Mononuclear cell (primary cell): ENCODE data around the gene NCSTN. TPM values are rescaled to one million over a fixed set of nuclear protein-coding genes. Genes with fewer than 3 reads are reported as not detected.

Experiments
- H3K27me3 ChIP-seq: 2 replicates; pipeline ENCODE4 v1.6.0; 2011; ENCODE audit warnings: low read length, control low read depth; ENCODE audit not compliant: insufficient read depth
- H3K4me1 ChIP-seq: 2 replicates; pipeline ENCODE4 v1.5.1; 2011; ENCODE audit warnings: mild to moderate bottlenecking, low read length, control low read depth; ENCODE audit not compliant: insufficient read depth
- H3K4me3 ChIP-seq: 2 replicates; pipeline ENCODE4 v1.5.1; 2011; ENCODE audit warnings: mild to moderate bottlenecking, low read length, moderate library complexity
- H3K9me3 ChIP-seq: 2 replicates; pipeline ENCODE4 v1.5.1; 2011; ENCODE audit warnings: low read depth, mild to moderate bottlenecking, control low read depth, low read length
- total RNA-seq: library from RNA; depleted of rRNA; stranded (reverse); fragments of >200 nt; gene quantifications from one replicate; pipeline ENCODE4 v1.2.3, GENCODE V29; 2012

NCSTN gene
- total RNA-seq, 1 donor = 54.5 TPM

- Histone ChIP-seq H3K9me3 (no peaks in the 10 kb centered on the region), H3K27me3 (peaks cover 28% of the 10 kb centered on the region), H3K4me3 (no peak overlapping the region), H3K4me1 (peaks cover 13% of the 10 kb centered on the region)
These were observed 59.0 kb downstream of the NCSTN start for GRCh38 chr1:160402001-160402795.

DNA sequence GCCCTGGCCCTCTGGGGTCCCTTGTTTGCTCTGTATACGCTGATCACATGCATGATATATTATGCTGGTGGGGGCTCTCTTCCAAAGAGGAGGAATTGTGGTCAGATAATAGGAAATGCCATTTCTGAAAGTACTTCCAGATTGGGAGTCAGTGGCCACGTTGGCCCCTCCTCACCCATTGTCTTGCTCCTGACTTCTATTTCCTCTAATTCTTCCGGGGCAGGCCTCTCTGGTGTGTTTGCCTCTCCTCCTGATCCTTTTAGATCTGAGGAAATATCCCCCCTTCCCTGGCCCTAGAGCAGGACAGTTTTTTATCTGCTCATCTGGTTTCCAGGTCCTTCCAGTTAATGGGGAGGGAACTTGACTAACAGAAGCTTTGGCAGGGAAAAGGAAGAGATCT lies 60.1 kb downstream of the NCSTN start:
- H3K27me3 ChIP-seq = peaks cover 28% of the 10 kb centered on the region
- H3K9me3 ChIP-seq = no peaks in the 10 kb centered on the region
- no peak overlapping the region for H3K4me3 ChIP-seq
- H3K4me1 ChIP-seq = peaks cover 13% of the 10 kb centered on the region

GRCh38 chr1:160404094-160404493 lies 60.9 kb downstream of the NCSTN start:
- H3K4me3 ChIP-seq = no peak overlapping the region
- H3K27me3 ChIP-seq = peaks cover 24% of the 10 kb centered on the region
- no peaks in the 10 kb centered on the region for H3K9me3 ChIP-seq
- peaks cover 13% of the 10 kb centered on the region for H3K4me1 ChIP-seq

DNA sequence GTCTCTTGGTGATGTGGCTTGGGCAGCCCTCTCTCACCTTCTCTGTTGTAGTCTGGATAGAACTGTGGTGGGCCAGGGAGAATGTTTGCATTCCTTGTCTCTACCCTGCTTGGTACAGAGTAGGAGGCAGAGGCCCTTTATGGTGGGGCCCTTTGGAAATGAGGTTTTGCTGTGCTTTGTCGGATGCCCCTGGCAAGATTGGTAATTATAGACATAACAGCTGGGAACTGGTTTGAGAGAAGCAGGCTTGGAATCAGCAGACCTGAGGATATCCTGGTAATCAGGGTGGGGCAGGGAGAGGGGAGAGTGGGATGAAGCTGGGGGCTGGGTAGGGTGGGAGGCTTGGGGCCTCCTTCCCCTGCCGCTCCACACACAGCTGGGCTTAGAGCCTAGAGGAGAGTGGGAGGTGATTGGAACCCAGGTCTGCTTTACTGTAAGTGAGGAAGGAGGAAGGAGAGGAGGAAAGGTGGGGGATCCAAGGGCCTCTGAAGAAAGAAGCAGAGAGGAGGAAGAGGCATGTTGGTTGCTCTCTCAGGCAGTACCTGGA lies 62.2 kb downstream of the NCSTN start:
- Histone ChIP-seq H3K27me3 (peaks cover 13% of the 10 kb centered on the region), H3K9me3 (no peaks in the 10 kb centered on the region), H3K4me3 (no peak overlapping the region), H3K4me1 (peaks cover 10% of the 10 kb centered on the region)

DNA sequence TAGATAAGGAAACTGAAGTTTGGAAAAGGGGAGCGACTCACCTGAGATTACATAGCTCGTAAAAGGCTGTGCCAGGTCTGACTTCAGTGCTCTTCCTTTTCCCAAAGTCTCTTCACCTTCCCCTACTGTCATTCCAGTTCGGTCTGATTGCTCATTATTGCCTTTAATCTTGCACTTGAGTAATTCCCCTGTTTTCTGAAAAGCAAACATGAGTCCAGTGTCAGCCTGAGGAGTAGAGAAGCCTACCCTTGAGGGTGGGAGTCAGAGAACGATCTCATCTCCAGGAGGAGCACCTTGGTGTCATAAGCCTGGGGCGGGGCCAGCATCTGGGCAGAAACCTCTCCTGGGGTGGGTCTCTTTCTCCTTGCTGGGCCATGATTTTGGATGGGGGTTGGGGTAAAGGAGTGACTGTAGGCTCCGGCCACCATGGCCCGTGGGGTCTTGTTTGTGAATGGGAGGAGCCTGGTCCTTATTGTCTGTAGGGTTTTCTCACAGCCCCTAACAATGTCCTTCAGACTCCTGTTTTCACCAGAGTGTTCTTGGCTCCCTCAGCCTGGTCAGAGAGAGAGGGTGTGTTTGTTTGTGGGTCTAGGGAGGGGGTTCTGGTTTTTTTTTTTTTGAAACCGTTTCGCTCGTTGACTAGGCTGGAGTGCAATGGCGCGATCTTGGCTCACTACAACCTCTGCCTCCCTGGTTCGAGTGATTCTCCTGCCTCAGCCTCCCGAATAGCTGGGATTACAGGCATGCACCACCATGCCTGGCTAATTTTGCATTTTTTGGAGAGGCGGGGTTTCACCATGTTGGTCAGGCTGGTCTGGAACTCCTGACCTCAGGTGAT lies 63.2 kb downstream of the NCSTN start:
- Histone ChIP-seq H3K9me3 (no peaks in the 10 kb centered on the region), H3K4me1 (peaks cover 2% of the 10 kb centered on the region), H3K27me3 (peaks cover 11% of the 10 kb centered on the region), H3K4me3 (no peak overlapping the region)

DNA sequence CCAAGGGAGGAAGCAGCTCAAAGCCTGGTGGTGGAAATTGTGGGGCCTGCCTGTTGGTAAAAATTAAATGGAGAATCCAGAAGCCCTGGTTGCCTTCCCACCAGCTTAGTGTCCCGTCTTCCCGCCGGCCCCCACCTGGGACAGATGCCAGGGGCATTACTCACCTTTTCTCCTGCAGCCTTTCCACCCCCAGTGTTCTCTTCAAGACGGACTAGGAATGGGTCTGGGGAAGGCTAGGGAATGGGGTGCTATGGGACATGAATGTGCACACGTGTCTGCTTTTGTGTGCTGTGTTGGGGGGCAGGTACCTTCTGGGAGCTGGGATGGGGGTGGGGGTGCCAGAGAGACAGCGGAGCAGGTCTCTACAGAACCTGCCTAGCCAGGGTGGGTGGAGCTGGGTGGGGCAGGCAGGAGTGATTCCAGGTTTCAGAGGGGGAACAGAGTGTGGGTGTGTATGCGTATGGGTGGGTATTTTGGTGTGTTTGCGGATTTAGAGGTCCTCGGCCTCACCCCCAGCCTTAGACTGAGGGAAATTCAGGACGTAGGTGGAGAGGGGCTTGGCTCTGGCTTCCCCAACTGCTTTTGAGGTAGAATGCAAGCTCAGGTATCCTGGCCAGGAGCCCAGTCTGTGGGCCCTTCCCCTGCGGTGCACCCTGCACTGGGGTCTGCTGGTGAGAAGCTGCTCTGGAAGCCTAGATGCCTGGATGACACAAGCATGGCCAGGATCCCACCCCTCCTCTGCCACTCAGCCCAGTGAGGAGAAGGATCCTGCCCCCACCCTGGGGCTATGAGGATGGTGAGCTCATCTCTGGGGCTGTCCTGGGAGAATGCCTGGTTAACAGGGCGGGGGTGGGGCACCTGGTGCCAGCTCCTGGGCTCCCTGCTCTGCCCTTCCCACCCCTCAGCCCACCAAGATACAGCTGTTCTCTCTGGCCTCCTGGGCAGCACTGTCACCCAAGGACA lies 64.9 kb downstream of the NCSTN start:
- Histone ChIP-seq H3K4me1 (no peaks in the 10 kb centered on the region), H3K27me3 (no peaks in the 10 kb centered on the region), H3K4me3 (no peak overlapping the region), H3K9me3 (no peaks in the 10 kb centered on the region)

Other genes starting within 250 kb of the NCSTN start
- gene IGSF8, start 244.8 kb upstream of the NCSTN start, total RNA-seq = 12.9 TPM
- 0.10 TPM for gene ATP1A2, start 227.6 kb upstream of the NCSTN start, total RNA-seq
- gene ATP1A4, start 191.8 kb upstream of the NCSTN start, total RNA-seq = under 0.01 TPM
- gene CASQ1, start 152.8 kb upstream of the NCSTN start, total RNA-seq = not detected
- 40.9 TPM for gene PEA15, start 138.0 kb upstream of the NCSTN start, total RNA-seq
- gene DCAF8, start 80.8 kb upstream of the NCSTN start, total RNA-seq = 115 TPM
- 36.2 TPM for gene PEX19, start 58.2 kb upstream of the NCSTN start, total RNA-seq
- gene COPA, start 133 bp upstream of the NCSTN start, total RNA-seq = 89.4 TPM
- not detected for gene NHLH1, start 23.7 kb downstream of the NCSTN start, total RNA-seq
- under 0.01 TPM for gene VANGL2, start 57.2 kb downstream of the NCSTN start, total RNA-seq
- gene SLAMF6, start 179.9 kb downstream of the NCSTN start, total RNA-seq = 8.2 TPM
- 33.4 TPM for gene CD84, start 236.1 kb downstream of the NCSTN start, total RNA-seq